Measurements from ENCODE around the gene FBRSL1.

FBRSL1 gene

GRCh38 chr12:132493482-132494178 lies 3.7 kb downstream of the FBRSL1 start:
- no peak overlapping the region for H3K4me3 ChIP-seq (replicated peaks in 1 of 2; ENCODE audit: low read depth in 2 of 2, low read length in 2 of 2)
- TF ChIP-seq, protein P1, sequence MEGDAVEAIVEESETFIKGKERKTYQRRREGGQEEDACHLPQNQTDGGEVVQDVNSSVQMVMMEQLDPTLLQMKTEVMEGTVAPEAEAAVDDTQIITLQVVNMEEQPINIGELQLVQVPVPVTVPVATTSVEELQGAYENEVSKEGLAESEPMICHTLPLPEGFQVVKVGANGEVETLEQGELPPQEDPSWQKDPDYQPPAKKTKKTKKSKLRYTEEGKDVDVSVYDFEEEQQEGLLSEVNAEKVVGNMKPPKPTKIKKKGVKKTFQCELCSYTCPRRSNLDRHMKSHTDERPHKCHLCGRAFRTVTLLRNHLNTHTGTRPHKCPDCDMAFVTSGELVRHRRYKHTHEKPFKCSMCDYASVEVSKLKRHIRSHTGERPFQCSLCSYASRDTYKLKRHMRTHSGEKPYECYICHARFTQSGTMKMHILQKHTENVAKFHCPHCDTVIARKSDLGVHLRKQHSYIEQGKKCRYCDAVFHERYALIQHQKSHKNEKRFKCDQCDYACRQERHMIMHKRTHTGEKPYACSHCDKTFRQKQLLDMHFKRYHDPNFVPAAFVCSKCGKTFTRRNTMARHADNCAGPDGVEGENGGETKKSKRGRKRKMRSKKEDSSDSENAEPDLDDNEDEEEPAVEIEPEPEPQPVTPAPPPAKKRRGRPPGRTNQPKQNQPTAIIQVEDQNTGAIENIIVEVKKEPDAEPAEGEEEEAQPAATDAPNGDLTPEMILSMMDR (IDR thresholded peaks at IDR 0.05; ENCODE audit: low read depth, low read length), result no peak
- no peak for DNase-seq (ENCODE audit: low read depth in 2 of 2)

- DNase-seq (ENCODE audit: low read depth in 2 of 2), result no peak
- H3K4me3 ChIP-seq (replicated peaks in 1 of 2; ENCODE audit: low read depth in 2 of 2, low read length in 2 of 2), result no peak overlapping the region
- TF ChIP-seq, protein P1 (IDR thresholded peaks at IDR 0.05; ENCODE audit: low read depth, low read length), result no peak
Measured at GRCh38 chr12:132494294-132495164, 4.6 kb downstream of the FBRSL1 start.

GRCh38 chr12:132495165-132495544 lies 5.2 kb downstream of the FBRSL1 start:
- H3K4me3 ChIP-seq (replicated peaks in 1 of 2; ENCODE audit: low read depth in 2 of 2, low read length in 2 of 2), result no peak overlapping the region
- TF ChIP-seq, protein P1 (IDR thresholded peaks at IDR 0.05; ENCODE audit: low read depth, low read length), result no peak
- DNase-seq (ENCODE audit: low read depth in 2 of 2), result no peak

DNA sequence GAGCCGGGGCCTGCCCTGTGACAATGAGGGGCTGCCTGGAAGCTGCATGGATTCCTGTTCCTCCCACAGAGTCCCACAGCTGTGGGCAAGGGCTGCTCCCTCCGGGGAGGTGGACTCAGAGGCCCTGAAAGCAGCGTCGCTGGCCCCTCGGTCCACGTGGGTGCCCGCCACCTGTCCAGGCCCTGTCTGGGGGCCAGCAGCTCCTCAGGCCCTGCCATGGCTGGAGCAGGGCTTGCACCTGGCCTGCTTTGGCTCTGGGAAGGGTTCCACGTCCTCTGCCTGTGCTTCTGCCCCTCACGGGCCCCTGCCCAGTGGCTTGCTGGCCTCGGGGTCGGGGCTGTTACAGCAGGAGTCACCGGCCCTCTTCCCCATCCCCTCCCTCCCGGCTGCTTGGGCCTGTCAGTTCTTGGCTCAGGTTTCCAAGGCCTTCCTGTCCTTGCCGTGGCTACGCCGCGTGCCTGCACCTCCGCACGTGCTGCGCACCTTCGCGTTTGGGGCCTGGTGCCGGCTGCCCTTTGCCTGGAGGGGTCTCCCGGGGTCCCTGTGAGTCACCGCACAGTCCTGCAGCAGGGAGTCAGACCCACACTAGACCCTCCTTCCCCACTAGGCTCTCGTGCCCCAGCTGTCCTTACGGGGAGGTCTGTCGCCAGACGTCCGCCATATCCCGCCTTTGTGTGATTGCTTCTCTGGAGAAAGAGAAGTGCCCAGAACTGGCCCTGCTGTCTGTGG lies 5.8 kb downstream of the FBRSL1 start:
- no peak for DNase-seq (ENCODE audit: low read depth in 2 of 2)
- H3K4me3 ChIP-seq (replicated peaks in 1 of 2; ENCODE audit: low read depth in 2 of 2, low read length in 2 of 2), result no peak overlapping the region
- TF ChIP-seq, protein P1 (IDR thresholded peaks at IDR 0.05; ENCODE audit: low read depth, low read length), result no peak

- no peak for DNase-seq (ENCODE audit: low read depth in 2 of 2)
- H3K4me3 ChIP-seq (replicated peaks in 1 of 2; ENCODE audit: low read depth in 2 of 2, low read length in 2 of 2), result no peak overlapping the region
- TF ChIP-seq, protein P1 (IDR thresholded peaks at IDR 0.05; ENCODE audit: low read depth, low read length), result no peak
Measured at GRCh38 chr12:132496358-132496669, 6.4 kb downstream of the FBRSL1 start.

- TF ChIP-seq, protein P1 (IDR thresholded peaks at IDR 0.05; ENCODE audit: low read depth, low read length), result no peak
- no peak overlapping the region for H3K4me3 ChIP-seq (replicated peaks in 1 of 2; ENCODE audit: low read depth in 2 of 2, low read length in 2 of 2)
- no peak for DNase-seq (ENCODE audit: low read depth in 2 of 2)
Measured at GRCh38 chr12:132496710-132497109, 6.8 kb downstream of the FBRSL1 start.

Measured in cardiac fibroblast (primary cell).